ENCODE data around the gene CDK5RAP2.

Gene CDK5RAP2

GRCh38 chr9:120528829-120529228 lies 51.1 kb downstream of the CDK5RAP2 start:
- TF ChIP-seq CTCF (IDR thresholded peaks at IDR 0.05): no peak
- no peak overlapping the region for H3K27ac ChIP-seq
- no peak for DNase-seq (ENCODE audit: low spot score)
- no peak overlapping the region for H3K4me3 ChIP-seq

GRCh38 chr9:120528327-120528726 lies 51.6 kb downstream of the CDK5RAP2 start:
- Histone ChIP-seq H3K27ac (no peak overlapping the region), H3K4me3 (no peak overlapping the region)
- no peak for DNase-seq (ENCODE audit: low spot score)
- no peak for TF ChIP-seq CTCF (IDR thresholded peaks at IDR 0.05)

- DNase-seq (ENCODE audit: low spot score): no peak
- no peak overlapping the region for H3K27ac ChIP-seq
Observed at GRCh38 chr9:120526534-120526933, 53.4 kb downstream of the CDK5RAP2 start.

GRCh38 chr9:120524863-120525262 lies 55.1 kb downstream of the CDK5RAP2 start:
- no peak overlapping the region for H3K27ac ChIP-seq

More at GRCh38 chr9:120526534-120526933, 53.4 kb downstream of the CDK5RAP2 start:
- TF ChIP-seq CTCF (IDR thresholded peaks at IDR 0.05): no peak
- no peak overlapping the region for H3K4me3 ChIP-seq

GRCh38 chr9:120524038-120524437 lies 55.9 kb downstream of the CDK5RAP2 start:
- Histone ChIP-seq H3K4me3 (no peak overlapping the region), H3K27ac (no peak overlapping the region)
- no peak for TF ChIP-seq CTCF (IDR thresholded peaks at IDR 0.05)
- DNase-seq (ENCODE audit: low spot score): no peak

More at GRCh38 chr9:120524863-120525262, 55.1 kb downstream of the CDK5RAP2 start:
- H3K4me3 ChIP-seq: no peak overlapping the region
- TF ChIP-seq CTCF (IDR thresholded peaks at IDR 0.05): no peak
- DNase-seq (ENCODE audit: low spot score): no peak

GRCh38 chr9:120522558-120522957 lies 57.4 kb downstream of the CDK5RAP2 start:
- TF ChIP-seq CTCF (IDR thresholded peaks at IDR 0.05): no peak
- Histone ChIP-seq H3K27ac (no peak overlapping the region), H3K4me3 (no peak overlapping the region)
- no peak for DNase-seq (ENCODE audit: low spot score)

GRCh38 chr9:120522032-120522431 lies 57.9 kb downstream of the CDK5RAP2 start:
- TF ChIP-seq CTCF (IDR thresholded peaks at IDR 0.05): no peak
- H3K27ac ChIP-seq: no peak overlapping the region
- H3K4me3 ChIP-seq: no peak overlapping the region
- DNase-seq (ENCODE audit: low spot score): no peak

All from coronary artery (tissue), 2 donors.